DMS79 treated with DMSO at 0.1 percent for 48 hours (cell line): ENCODE results near the gene WIPF3.
A peak's percentile ranks its signal among the peaks of the same experiment; 100 is the strongest.

Experiments
- DNase-seq: peaks from one replicate; lab custom pipeline; 2025; lab: John Stamatoyannopoulos, UW

Gene WIPF3

GRCh38 chr7:29806208-29806994, at the start of gene WIPF3:
Gene WIPF3 (plus strand): TSS chr7:29806508. CDS start chr7:29834725, 28,217 bp downstream.
- DNase-seq = no peak

GRCh38 chr7:29763266-29763665, 43.0 kb upstream of the WIPF3 start:
- no peak for DNase-seq

- DNase-seq = no peak
Observed at GRCh38 chr7:29764227-29764626, 42.1 kb upstream of the WIPF3 start.

GRCh38 chr7:29765490-29765889, 40.8 kb upstream of the WIPF3 start:
- no peak for DNase-seq

GRCh38 chr7:29770371-29770770, 35.9 kb upstream of the WIPF3 start:
- DNase-seq = no peak

GRCh38 chr7:29771081-29771816, 35.1 kb upstream of the WIPF3 start:
- peak; percentile 73 for DNase-seq

- DNase-seq = no peak
Observed at GRCh38 chr7:29779017-29779416, 27.3 kb upstream of the WIPF3 start.

- DNase-seq = no peak
Observed at GRCh38 chr7:29780346-29780745, 26.0 kb upstream of the WIPF3 start.

- no peak for DNase-seq
Observed at GRCh38 chr7:29783671-29784070, 22.6 kb upstream of the WIPF3 start.

GRCh38 chr7:29793507-29793906, 12.8 kb upstream of the WIPF3 start:
- DNase-seq = no peak

- no peak for DNase-seq
Observed at GRCh38 chr7:29794959-29795629, 11.2 kb upstream of the WIPF3 start.

- no peak for DNase-seq
Observed at GRCh38 chr7:29795696-29796580, 10.4 kb upstream of the WIPF3 start.

- DNase-seq = no peak
Observed at GRCh38 chr7:29797112-29797944, 9.0 kb upstream of the WIPF3 start.

- no peak for DNase-seq
Observed at GRCh38 chr7:29798422-29798821, 7.9 kb upstream of the WIPF3 start.

GRCh38 chr7:29801929-29802328, 4.4 kb upstream of the WIPF3 start:
- DNase-seq = no peak

GRCh38 chr7:29805031-29805430, 1.3 kb upstream of the WIPF3 start:
- DNase-seq = no peak

GRCh38 chr7:29805886-29806207, 461 bp upstream of the WIPF3 start:
- DNase-seq = no peak

GRCh38 chr7:29806995-29807841, 910 bp downstream of the WIPF3 start:
- no peak for DNase-seq

- DNase-seq = no peak
Observed at GRCh38 chr7:29808075-29808801, 1.9 kb downstream of the WIPF3 start.
